IMR-90 (cell line): ENCODE results near the gene PTEN. TPM values are rescaled to one million over a fixed set of nuclear protein-coding genes. Genes with fewer than 3 reads are reported as not detected.
"Not testable (repeated sequence)": the region's sequence is repeated elsewhere in the genome, so short reads cannot be mapped to it uniquely, and the experiment has no call there.

Experiments
- ATAC-seq: fragments of 200-7000 bp; cut with Tn5 transposase; 2 replicates; pipeline ENCODE4 v1.9.1; 2020; ENCODE audit warnings: low read depth, mild to moderate bottlenecking, moderate library complexity
- BruUV-seq: library from RNA; stranded (reverse); fragments of 400-500 nt; replicated peaks from 2 replicates; lab custom pipeline; 2021; lab: Mats Ljungman, UMichigan
- CTCF ChIA-PET: fragments of 300-600 bp; formaldehyde crosslinking; extraction: SDS; loops from one replicate; lab custom pipeline; 2021; ENCODE audit warnings: antibody characterized with exemption; lab: Yijun Ruan, JAX
- POLR2A ChIA-PET: fragments of 300-600 bp; sonication (Branson Sonifier 250); formaldehyde crosslinking; loops from one replicate; lab custom pipeline; 2022; ENCODE audit warnings: antibody characterized with exemption; ENCODE audit not compliant: unreplicated experiment; lab: Charles Lee
- DNase-seq: peaks from one replicate; pipeline ENCODE4 v3.0.0; 2013
- H2AFZ ChIP-seq: replicated peaks from 2 replicates; pipeline ENCODE3; 2013; ENCODE audit warnings: low read length, mild to moderate bottlenecking; ENCODE audit not compliant: poor library complexity
- H2AK5ac ChIP-seq: 2 replicates; pipeline ENCODE4 v1.6.1; 2013; ENCODE audit warnings: low read depth, low read length, inconsistent platforms
- H2AK9ac ChIP-seq: replicated peaks from 2 replicates; pipeline ENCODE3; 2013; ENCODE audit warnings: mild to moderate bottlenecking, low read depth, low read length, moderate library complexity; ENCODE audit not compliant: poor library complexity
- H2BK120ac ChIP-seq: 2 replicates; pipeline ENCODE4 v1.6.1; 2013; ENCODE audit warnings: low read depth, low read length, inconsistent platforms
- H2BK15ac ChIP-seq: 3 replicates; pipeline ENCODE4 v1.6.1; 2013; ENCODE audit warnings: low read depth, low read length, inconsistent platforms
- H2BK20ac ChIP-seq: 2 replicates; pipeline ENCODE4 v1.6.1; 2013; ENCODE audit warnings: low read depth, mild to moderate bottlenecking, inconsistent platforms, low read length, moderate library complexity
- H2BK5ac ChIP-seq: 2 replicates; pipeline ENCODE4 v1.6.1; 2013; ENCODE audit warnings: mild to moderate bottlenecking, low read depth, low read length, inconsistent platforms; ENCODE audit not compliant: poor library complexity, severe bottlenecking
- H3K14ac ChIP-seq: replicated peaks from 2 replicates; pipeline ENCODE4 v1.6.1; 2013; ENCODE audit warnings: low read depth, low read length, inconsistent platforms
- H3K18ac ChIP-seq: 2 replicates; pipeline ENCODE4 v1.6.1; 2013; ENCODE audit warnings: low read depth, low read length, control low read depth
- H3K23ac ChIP-seq: 2 replicates; pipeline ENCODE4 v1.6.1; 2013; ENCODE audit warnings: low read depth, low read length, inconsistent platforms
- H3K27ac ChIP-seq: 2 replicates; pipeline ENCODE4 v1.5.1; 2013; ENCODE audit warnings: mild to moderate bottlenecking, control low read depth, low read length; ENCODE audit not compliant: insufficient read depth
- H3K27me3 ChIP-seq: 2 replicates; pipeline ENCODE4 v1.6.1; 2013; ENCODE audit warnings: low read length; ENCODE audit not compliant: control insufficient read depth, insufficient read depth
- H3K36me3 ChIP-seq: 2 replicates; pipeline ENCODE4 v1.6.1; 2013; ENCODE audit warnings: low read length, mixed read lengths; ENCODE audit not compliant: control insufficient read depth, insufficient read depth
- H3K4ac ChIP-seq: 2 replicates; pipeline ENCODE4 v1.6.1; 2013; ENCODE audit warnings: low read depth, low read length, inconsistent platforms
- H3K4me1 ChIP-seq: 2 replicates; pipeline ENCODE4 v1.6.1; 2013; ENCODE audit warnings: low read length, mixed read lengths; ENCODE audit not compliant: control insufficient read depth, insufficient read depth
- H3K4me2 ChIP-seq: 2 replicates; pipeline ENCODE4 v1.6.1; 2013; ENCODE audit warnings: low read depth, mild to moderate bottlenecking, control low read depth, low read length, moderate library complexity
- H3K4me3 ChIP-seq: 2 replicates; pipeline ENCODE4 v1.5.1; 2013; ENCODE audit warnings: low read depth, mild to moderate bottlenecking, control low read depth, low read length, moderate library complexity; ENCODE audit not compliant: insufficient read depth
- H3K56ac ChIP-seq: 2 replicates; pipeline ENCODE4 v1.6.1; 2013; ENCODE audit warnings: low read length, inconsistent platforms; ENCODE audit not compliant: insufficient read depth; ENCODE audit errors: extremely low read depth
- H3K79me1 ChIP-seq, 2 experiments: 2 replicates each; pipeline ENCODE4 v1.6.1; 2013; ENCODE audit warnings: low read length in 2 of 2, inconsistent platforms in 1 of 2, low read depth in 1 of 2
- H3K9ac ChIP-seq: 2 replicates; pipeline ENCODE4 v1.6.1; 2013; ENCODE audit warnings: low read depth, low read length, control low read depth
- H3K9me1 ChIP-seq: 2 replicates; pipeline ENCODE4 v1.6.1; 2013; ENCODE audit warnings: low read length, inconsistent platforms; ENCODE audit not compliant: insufficient read depth
- H3K9me3 ChIP-seq: 2 replicates; pipeline ENCODE4 v1.6.1; 2013; ENCODE audit warnings: low read length; ENCODE audit not compliant: control insufficient read depth, insufficient read depth
- H4K20me1 ChIP-seq: 2 replicates; pipeline ENCODE4 v1.6.1; 2013; ENCODE audit warnings: low read length, inconsistent platforms; ENCODE audit not compliant: insufficient read depth
- H4K5ac ChIP-seq: 2 replicates; pipeline ENCODE4 v1.6.1; 2013; ENCODE audit warnings: mild to moderate bottlenecking, low read depth, low read length, control low read depth
- H4K8ac ChIP-seq, 2 experiments: 2 replicates each; pipeline ENCODE4 v1.6.1; 2013; ENCODE audit warnings: low read depth in 2 of 2, low read length in 2 of 2, control low read depth in 1 of 2, inconsistent platforms in 1 of 2
- H4K91ac ChIP-seq: 2 replicates; pipeline ENCODE4 v1.6.1; 2013; ENCODE audit warnings: low read depth, low read length, inconsistent platforms; ENCODE audit not compliant: insufficient read depth
- WGBS, 2 experiments: methylation state at CpG; one replicate each; pipeline versions ENCODE4 v1.1.5 to v1.1.7; 2013; ENCODE audit warnings: missing lambda C conversion rate in 2 of 2; ENCODE audit not compliant: insufficient read length in 1 of 2; ENCODE audit errors: extremely low coverage in 2 of 2; 5-methylcytosine and 5-hydroxymethylcytosine counted together
- dilution Hi-C: fragments of 300-500 bp; cut with HindIII; formaldehyde crosslinking; loops from one replicate; pipeline ENCODE4 v1.14.3; 2018; ENCODE audit warnings: low sequenced_read_pairs; ENCODE audit not compliant: unreplicated experiment
- in situ Hi-C: fragments of 300-500 bp; cut with MboI; formaldehyde crosslinking; loops from 3 replicates; pipeline ENCODE4 v1.14.3; 2019; ENCODE audit warnings: low sequenced_read_pairs, inconsistent platforms, mixed read lengths
- intact Hi-C: fragments of 100-400 bp; cut with micrococcal nuclease; formaldehyde crosslinking; loops from 2 replicates; pipeline ENCODE4 v1.10.0; 2022
- polyA plus RNA-seq, 3 experiments: library from polyadenylated mRNA; depleted of rRNA; stranded (reverse); fragments of >200 nt; gene quantifications; 2 replicates each; pipeline ENCODE4 v1.2.3, GENCODE V29; 2012; ENCODE audit warnings: low replicate concordance in 1 of 3
- total RNA-seq: library from RNA; depleted of rRNA; stranded (reverse); fragments of >200 nt; gene quantifications from 2 replicates; pipeline ENCODE4 v1.2.3, GENCODE V29; 2012

PTEN gene
- total and polyA plus RNA-seq, 2 of the 4 experiments (the other 2 are of a cell fraction), result 12.0 to 38.9 TPM

DNA sequence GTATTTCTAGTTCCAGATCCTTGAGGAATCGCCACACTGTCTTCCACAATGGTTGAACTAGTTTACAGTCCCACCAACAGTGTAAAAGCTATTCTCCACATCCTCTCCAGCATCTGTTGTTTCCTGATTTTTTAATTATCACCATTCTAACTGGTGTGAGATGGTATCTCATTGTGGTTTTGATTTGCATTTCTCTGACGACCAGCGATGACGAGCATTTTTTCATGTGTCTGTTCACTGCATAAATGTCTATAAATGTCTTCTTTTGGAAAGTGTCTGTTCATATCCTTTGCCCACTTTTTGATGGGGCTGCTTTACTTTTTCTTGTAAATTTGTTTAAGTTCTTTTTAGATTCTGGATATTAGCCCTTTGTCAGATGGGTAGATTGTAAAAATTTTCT, 7.8 kb upstream of the PTEN start:
- H3K4me1 ChIP-seq, H2AK5ac ChIP-seq, H3K9me3 ChIP-seq, DNase-seq, H4K8ac ChIP-seq, H3K27ac ChIP-seq, ATAC-seq, H2BK5ac ChIP-seq, H3K4me2 ChIP-seq, POLR2A ChIA-PET, H3K27me3 ChIP-seq, H2AFZ ChIP-seq, CTCF ChIA-PET, H3K9me1 ChIP-seq, H2BK120ac ChIP-seq, H3K36me3 ChIP-seq, H3K4me3 ChIP-seq, H3K79me1 ChIP-seq, H3K9ac ChIP-seq, H4K91ac ChIP-seq, H2AK9ac ChIP-seq, intact Hi-C loops, H2BK20ac ChIP-seq, BruUV-seq, dilution Hi-C loops, H3K56ac ChIP-seq, H4K5ac ChIP-seq, H2BK15ac ChIP-seq, H3K18ac ChIP-seq, H3K14ac ChIP-seq, H3K23ac ChIP-seq, H3K4ac ChIP-seq, H4K20me1 ChIP-seq: not testable (repeated sequence)
- WGBS, 2 experiments, result no CpG with 5 or more reads among the region's 4 CpGs
- in situ Hi-C loops, result loop anchor here (5.0 kb wide), 1 partner anchor 697 kb away; no protein-coding TSS in a partner anchor
